WTC11 (cell line): ENCODE data around the gene CHST13.

Source experiments
- ATF1 ChIP-seq: sonication (generic); formaldehyde crosslinking; IDR thresholded peaks from 2 replicates; pipeline ENCODE4 v1.8.1; 2023; ENCODE audit warnings: mild to moderate bottlenecking, moderate library complexity, missing genetic modification reagents
- CTCF ChIP-seq: fragments of 200-600 bp; IDR thresholded peaks from 2 replicates; pipeline ENCODE4 v1.8.0; 2022; ENCODE audit warnings: antibody characterized with exemption
- E2F1 ChIP-seq: sonication (generic); formaldehyde crosslinking; IDR thresholded peaks from 2 replicates; pipeline ENCODE4 v1.8.0; 2022; ENCODE audit warnings: mild to moderate bottlenecking, missing genetic modification reagents
- FOXJ3 ChIP-seq: sonication (generic); formaldehyde crosslinking; IDR thresholded peaks from 2 replicates; pipeline ENCODE4 v1.9.0; 2021; ENCODE audit warnings: missing genetic modification reagents, mild to moderate bottlenecking, borderline replicate concordance
- FOXK1 ChIP-seq: sonication (generic); formaldehyde crosslinking; IDR thresholded peaks from 2 replicates; pipeline ENCODE4 v1.8.0; 2022; ENCODE audit warnings: mild to moderate bottlenecking, moderate library complexity, missing genetic modification reagents
- IRF2 ChIP-seq: sonication (generic); formaldehyde crosslinking; IDR thresholded peaks from 2 replicates; pipeline ENCODE4 v1.8.0; 2022; ENCODE audit warnings: low read depth, missing genetic modification reagents, borderline replicate concordance
- MXD4 ChIP-seq: fragments of 250-450 bp; sonication (Bioruptor Pico); IDR thresholded peaks from 2 replicates; pipeline ENCODE4 v1.8.0; 2021; ENCODE audit warnings: mild to moderate bottlenecking, moderate library complexity, borderline replicate concordance
- TCF7 ChIP-seq: sonication (generic); formaldehyde crosslinking; IDR thresholded peaks from 2 replicates; pipeline ENCODE4 v1.8.0; 2022; ENCODE audit warnings: mild to moderate bottlenecking, low read depth, missing genetic modification reagents, moderate library complexity
- USF1 ChIP-seq: sonication (generic); formaldehyde crosslinking; IDR thresholded peaks from 2 replicates; pipeline ENCODE4 v1.8.0; 2022; ENCODE audit warnings: mild to moderate bottlenecking, missing genetic modification reagents
- ZNF512 ChIP-seq: sonication (generic); formaldehyde crosslinking; IDR thresholded peaks from 2 replicates; pipeline ENCODE4 v1.8.1; 2022; ENCODE audit warnings: missing genetic modification reagents, borderline replicate concordance

GRCh38 chr3:126571078-126571477 lies 47.1 kb downstream of the CHST13 start:
- TF ChIP-seq CTCF (no peak), ATF1 (no peak), MXD4 (no peak), ZNF512 (CRISPR knock-in tag) (no peak), USF1 (CRISPR knock-in tag) (no peak), FOXK1 (CRISPR knock-in tag) (no peak), TCF7 (CRISPR knock-in tag) (no peak), IRF2 (CRISPR knock-in tag) (no peak), FOXJ3 (CRISPR knock-in tag) (no peak), E2F1 (CRISPR knock-in tag) (no peak)
